IMR-90 (cell line): ENCODE results near the gene SAXO1.

ENCODE experiments used
- BHLHE40 ChIP-seq: fragments of 150-350 bp; IDR thresholded peaks from 2 replicates; pipeline ENCODE4 v1.6.1; 2016; ENCODE audit warnings: mild to moderate bottlenecking, low read depth, low read length
- RCOR1 ChIP-seq: IDR thresholded peaks from 2 replicates; pipeline ENCODE4 v1.6.1; 2012; ENCODE audit warnings: mild to moderate bottlenecking, low read length, improper control_type of control experiment; ENCODE audit not compliant: insufficient replicate concordance
- TF ChIP-seq, protein P1 (sequence below): conservative IDR thresholded peaks from 2 replicates; pipeline ENCODE4 v1.5.1; 2012; ENCODE audit warnings: mild to moderate bottlenecking, low read depth, low read length, improper control_type of control experiment

DNA sequence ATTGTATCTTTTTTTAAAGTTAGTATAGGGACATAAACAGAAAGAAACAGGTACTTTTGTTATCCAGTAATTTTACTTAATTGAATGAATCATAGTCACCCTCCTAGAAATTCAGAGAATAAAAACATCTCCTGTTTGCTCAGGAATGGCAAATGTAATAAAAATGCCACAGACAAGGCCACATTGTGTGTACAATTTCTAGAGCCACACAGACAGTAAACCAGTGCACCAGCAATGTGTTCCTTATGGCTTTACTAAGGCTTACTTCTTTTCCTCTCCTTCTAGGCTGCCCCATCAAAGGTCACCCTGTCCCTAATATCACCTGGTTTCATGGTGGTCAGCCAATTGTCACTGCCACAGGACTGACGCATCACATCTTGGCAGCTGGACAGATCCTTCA lies 145.5 kb downstream of the SAXO1 start:
- TF ChIP-seq, protein P1, sequence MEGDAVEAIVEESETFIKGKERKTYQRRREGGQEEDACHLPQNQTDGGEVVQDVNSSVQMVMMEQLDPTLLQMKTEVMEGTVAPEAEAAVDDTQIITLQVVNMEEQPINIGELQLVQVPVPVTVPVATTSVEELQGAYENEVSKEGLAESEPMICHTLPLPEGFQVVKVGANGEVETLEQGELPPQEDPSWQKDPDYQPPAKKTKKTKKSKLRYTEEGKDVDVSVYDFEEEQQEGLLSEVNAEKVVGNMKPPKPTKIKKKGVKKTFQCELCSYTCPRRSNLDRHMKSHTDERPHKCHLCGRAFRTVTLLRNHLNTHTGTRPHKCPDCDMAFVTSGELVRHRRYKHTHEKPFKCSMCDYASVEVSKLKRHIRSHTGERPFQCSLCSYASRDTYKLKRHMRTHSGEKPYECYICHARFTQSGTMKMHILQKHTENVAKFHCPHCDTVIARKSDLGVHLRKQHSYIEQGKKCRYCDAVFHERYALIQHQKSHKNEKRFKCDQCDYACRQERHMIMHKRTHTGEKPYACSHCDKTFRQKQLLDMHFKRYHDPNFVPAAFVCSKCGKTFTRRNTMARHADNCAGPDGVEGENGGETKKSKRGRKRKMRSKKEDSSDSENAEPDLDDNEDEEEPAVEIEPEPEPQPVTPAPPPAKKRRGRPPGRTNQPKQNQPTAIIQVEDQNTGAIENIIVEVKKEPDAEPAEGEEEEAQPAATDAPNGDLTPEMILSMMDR, result no peak
- TF ChIP-seq BHLHE40, result no peak
- TF ChIP-seq RCOR1, result no peak
